K562 (cell line): ENCODE data around the gene CHRM3.

Source experiments
- FOXA3 ChIP-seq, 2 experiments: fragments of 450-650 bp in 1 of 2; sonication (generic) in 1 of 2; formaldehyde crosslinking; IDR thresholded peaks in 1 of 2; conservative IDR thresholded peaks in 1 of 2; 2 replicates each; pipeline versions ENCODE4 v1.4.0 to v1.8.0; 2020 to 2022; ENCODE audit warnings: mild to moderate bottlenecking in 2 of 2, missing genetic modification reagents in 1 of 2
- PHTF2 ChIP-seq: fragments of 250-450 bp; sonication (Bioruptor Pico); IDR thresholded peaks from 2 replicates; pipeline ENCODE4 v1.5.0; 2021; ENCODE audit warnings: mild to moderate bottlenecking
- SMAD4 ChIP-seq: fragments of 250-450 bp; sonication (Bioruptor Pico); conservative IDR thresholded peaks from 2 replicates; pipeline ENCODE4 v1.8.0; 2021; ENCODE audit warnings: inconsistent platforms, mild to moderate bottlenecking, moderate library complexity
- ZBTB7A ChIP-seq: IDR thresholded peaks from 2 replicates; pipeline ENCODE4 v1.6.1; 2011; ENCODE audit warnings: low read depth, mild to moderate bottlenecking, low read length, moderate library complexity, borderline replicate concordance; ENCODE audit not compliant: control insufficient read depth
- ZNF76 ChIP-seq: fragments of 250-450 bp; sonication (Bioruptor Pico); IDR thresholded peaks from 2 replicates; pipeline ENCODE4 v1.4.0; 2020; ENCODE audit warnings: mild to moderate bottlenecking, moderate library complexity, borderline replicate concordance
- TF ChIP-seq, protein P1 (sequence below): sonication (generic); formaldehyde crosslinking; IDR thresholded peaks from 2 replicates; pipeline ENCODE4 v1.5.0; 2020; ENCODE audit warnings: missing genetic modification reagents
- TF ChIP-seq, protein P2 (sequence below), 2 experiments: fragments of 450-650 bp; formaldehyde crosslinking in 1 of 2; IDR thresholded peaks; 2 replicates each; pipeline versions ENCODE4 v1.4.0 to v1.6.1; 2014 to 2020; ENCODE audit warnings: mild to moderate bottlenecking in 2 of 2, borderline replicate concordance in 1 of 2, low read depth in 1 of 2

DNA sequence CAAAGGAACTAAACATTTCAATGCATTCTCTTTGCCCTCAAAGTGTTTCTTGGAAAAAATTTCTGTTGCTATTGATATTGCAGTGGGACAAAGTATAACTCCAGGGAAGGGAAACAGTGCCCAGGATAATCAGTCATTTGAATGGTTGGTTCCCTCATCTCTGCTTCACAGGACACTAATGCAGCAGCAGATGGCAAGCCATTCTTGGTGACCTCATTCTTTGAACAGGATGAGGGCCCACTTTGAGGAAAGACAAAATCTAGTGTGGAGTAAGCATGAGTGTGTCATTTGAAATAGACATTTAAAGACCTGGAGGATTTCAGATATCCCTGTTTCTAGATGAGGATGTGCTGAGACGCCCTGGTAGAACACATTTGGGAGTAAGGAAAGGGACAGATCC is 32.3 kb downstream of the CHRM3 start:
- TF ChIP-seq FOXA3 (CRISPR knock-in tag; conservative IDR thresholded peaks at IDR 0.05 in 1 of 2, IDR thresholded peaks at IDR 0.05 in 1 of 2) (no peak), SMAD4 (CRISPR knock-in tag) (no peak), PHTF2 (CRISPR knock-in tag) (no peak), ZBTB7A (no peak), ZNF76 (CRISPR knock-in tag) (no peak)
- TF ChIP-seq, protein P1, sequence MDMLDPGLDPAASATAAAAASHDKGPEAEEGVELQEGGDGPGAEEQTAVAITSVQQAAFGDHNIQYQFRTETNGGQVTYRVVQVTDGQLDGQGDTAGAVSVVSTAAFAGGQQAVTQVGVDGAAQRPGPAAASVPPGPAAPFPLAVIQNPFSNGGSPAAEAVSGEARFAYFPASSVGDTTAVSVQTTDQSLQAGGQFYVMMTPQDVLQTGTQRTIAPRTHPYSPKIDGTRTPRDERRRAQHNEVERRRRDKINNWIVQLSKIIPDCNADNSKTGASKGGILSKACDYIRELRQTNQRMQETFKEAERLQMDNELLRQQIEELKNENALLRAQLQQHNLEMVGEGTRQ (CRISPR knock-in tag), result no peak
- TF ChIP-seq, protein P2, sequence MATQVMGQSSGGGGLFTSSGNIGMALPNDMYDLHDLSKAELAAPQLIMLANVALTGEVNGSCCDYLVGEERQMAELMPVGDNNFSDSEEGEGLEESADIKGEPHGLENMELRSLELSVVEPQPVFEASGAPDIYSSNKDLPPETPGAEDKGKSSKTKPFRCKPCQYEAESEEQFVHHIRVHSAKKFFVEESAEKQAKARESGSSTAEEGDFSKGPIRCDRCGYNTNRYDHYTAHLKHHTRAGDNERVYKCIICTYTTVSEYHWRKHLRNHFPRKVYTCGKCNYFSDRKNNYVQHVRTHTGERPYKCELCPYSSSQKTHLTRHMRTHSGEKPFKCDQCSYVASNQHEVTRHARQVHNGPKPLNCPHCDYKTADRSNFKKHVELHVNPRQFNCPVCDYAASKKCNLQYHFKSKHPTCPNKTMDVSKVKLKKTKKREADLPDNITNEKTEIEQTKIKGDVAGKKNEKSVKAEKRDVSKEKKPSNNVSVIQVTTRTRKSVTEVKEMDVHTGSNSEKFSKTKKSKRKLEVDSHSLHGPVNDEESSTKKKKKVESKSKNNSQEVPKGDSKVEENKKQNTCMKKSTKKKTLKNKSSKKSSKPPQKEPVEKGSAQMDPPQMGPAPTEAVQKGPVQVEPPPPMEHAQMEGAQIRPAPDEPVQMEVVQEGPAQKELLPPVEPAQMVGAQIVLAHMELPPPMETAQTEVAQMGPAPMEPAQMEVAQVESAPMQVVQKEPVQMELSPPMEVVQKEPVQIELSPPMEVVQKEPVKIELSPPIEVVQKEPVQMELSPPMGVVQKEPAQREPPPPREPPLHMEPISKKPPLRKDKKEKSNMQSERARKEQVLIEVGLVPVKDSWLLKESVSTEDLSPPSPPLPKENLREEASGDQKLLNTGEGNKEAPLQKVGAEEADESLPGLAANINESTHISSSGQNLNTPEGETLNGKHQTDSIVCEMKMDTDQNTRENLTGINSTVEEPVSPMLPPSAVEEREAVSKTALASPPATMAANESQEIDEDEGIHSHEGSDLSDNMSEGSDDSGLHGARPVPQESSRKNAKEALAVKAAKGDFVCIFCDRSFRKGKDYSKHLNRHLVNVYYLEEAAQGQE (IDR thresholded peaks at IDR 0.05; ENCODE audit: borderline replicate concordance), result no peak
- TF ChIP-seq, protein P2 (CRISPR knock-in tag; IDR thresholded peaks at IDR 0.05; ENCODE audit: low read depth), result no peak
